Measurements from ENCODE around the gene OR5M8. TPM values are rescaled to one million over a fixed set of nuclear protein-coding genes. Genes with fewer than 3 reads are reported as not detected.
A peak's percentile ranks its signal among the peaks of the same experiment; 100 is the strongest.

The OR5M8 gene
- polyA plus RNA-seq, result not detected
- long read RNA-seq, donor 1, result 0 reads
- long read RNA-seq, donor 2, result 0 reads
- long read RNA-seq, donor 3, result 0 reads
- long read RNA-seq, donor 4, result 0 reads
- long read RNA-seq, donor 5, result 0 reads
- long read RNA-seq, donor 6, result 0 reads
- long read RNA-seq, donor 7, result 0 reads
- long read RNA-seq, donor 8, result 0 reads
- long read RNA-seq, donor 9, result 0 reads
- long read RNA-seq, donor 10, result 0 reads

- WGBS, 3 donors, result 82 to 85% (median 83%) methylated on average over 7 of the region's 7 CpGs
- Histone ChIP-seq H3K4me3 (ENCODE audit: low read depth in 1 of 3, low read length in 3 of 3) (no peak within 1 kb of the TSS), H3K36me3 (ENCODE audit: control insufficient read depth in 3 of 3, insufficient read depth in 2 of 3, low read depth in 1 of 3, low read length in 3 of 3) (no peaks in the 10 kb centered on the region), H3K27ac (ENCODE audit: low read depth in 1 of 3, low read length in 2 of 3) (no peak within 1 kb of the TSS), H3K9me3 (ENCODE audit: control insufficient read depth in 2 of 2, insufficient read depth in 1 of 2, low read depth in 1 of 2, low read length in 1 of 2) (peaks cover 2 to 8% of the 10 kb centered on the region in 2 donors), H3K27me3 (ENCODE audit: control insufficient read depth in 3 of 3, insufficient read depth in 3 of 3, low read length in 3 of 3) (no peaks in the 10 kb centered on the region), H3K4me1 (ENCODE audit: control insufficient read depth in 3 of 3, insufficient read depth in 2 of 3, low read depth in 1 of 3, low read length in 2 of 3) (peaks cover 0 to 10% (median 0%) of the 10 kb centered on the region in 3 donors)
- FAIRE-seq (no peak), DNase-seq (no peak)
These were observed at the start of gene OR5M8 for GRCh38 chr11:56491270-56491669. Gene OR5M8, minus strand, starts transcription at chr11:56491370. Its CDS starts 0 bp downstream, at chr11:56491370.

- FAIRE-seq (no peak), DNase-seq (peak in 1 of 2 donors; percentile 54)
- no peaks in the 10 kb centered on the region for H3K27me3 ChIP-seq (ENCODE audit: control insufficient read depth in 3 of 3, insufficient read depth in 3 of 3, low read length in 3 of 3)
- no peak overlapping the region for H3K27ac ChIP-seq (ENCODE audit: low read depth in 1 of 3, low read length in 2 of 3)
- H3K9me3 ChIP-seq (ENCODE audit: control insufficient read depth in 2 of 2, insufficient read depth in 1 of 2, low read depth in 1 of 2, low read length in 1 of 2), result peaks cover 0 to 2% of the 10 kb centered on the region in 2 donors
- no peaks in the 10 kb centered on the region for H3K36me3 ChIP-seq (ENCODE audit: control insufficient read depth in 3 of 3, insufficient read depth in 2 of 3, low read depth in 1 of 3, low read length in 3 of 3)
- peaks cover 0 to 6% (median 0%) of the 10 kb centered on the region in 3 donors for H3K4me1 ChIP-seq (ENCODE audit: control insufficient read depth in 3 of 3, insufficient read depth in 2 of 3, low read depth in 1 of 3, low read length in 2 of 3)
- H3K4me3 ChIP-seq (ENCODE audit: low read depth in 1 of 3, low read length in 3 of 3), result no peak overlapping the region
- WGBS, 3 donors, result 22 to 52% (median 36%) methylated on average over 3 of the region's 3 CpGs
These were observed 42.0 kb upstream of the OR5M8 start for GRCh38 chr11:56533054-56533740.

GRCh38 chr11:56531856-56532255 is 40.7 kb upstream of the OR5M8 start:
- Histone ChIP-seq H3K4me3 (ENCODE audit: low read depth in 1 of 3, low read length in 3 of 3) (no peak overlapping the region), H3K27ac (ENCODE audit: low read depth in 1 of 3, low read length in 2 of 3) (no peak overlapping the region), H3K36me3 (ENCODE audit: control insufficient read depth in 3 of 3, insufficient read depth in 2 of 3, low read depth in 1 of 3, low read length in 3 of 3) (no peaks in the 10 kb centered on the region), H3K27me3 (ENCODE audit: control insufficient read depth in 3 of 3, insufficient read depth in 3 of 3, low read length in 3 of 3) (no peaks in the 10 kb centered on the region), H3K9me3 (ENCODE audit: control insufficient read depth in 2 of 2, insufficient read depth in 1 of 2, low read depth in 1 of 2, low read length in 1 of 2) (peaks cover 0 to 5% of the 10 kb centered on the region in 2 donors), H3K4me1 (ENCODE audit: control insufficient read depth in 3 of 3, insufficient read depth in 2 of 3, low read depth in 1 of 3, low read length in 2 of 3) (peaks cover 0 to 6% (median 0%) of the 10 kb centered on the region in 3 donors)
- FAIRE-seq (no peak), DNase-seq (peak in 1 of 2 donors; percentile 27)
- WGBS, 3 donors, result 21 to 54% (median 43%) methylated on average over 2 of the region's 2 CpGs

GRCh38 chr11:56522008-56522407 is 30.8 kb upstream of the OR5M8 start:
- Histone ChIP-seq H3K36me3 (ENCODE audit: control insufficient read depth in 3 of 3, insufficient read depth in 2 of 3, low read depth in 1 of 3, low read length in 3 of 3) (no peaks in the 10 kb centered on the region), H3K9me3 (ENCODE audit: control insufficient read depth in 2 of 2, insufficient read depth in 1 of 2, low read depth in 1 of 2, low read length in 1 of 2) (no peaks in the 10 kb centered on the region), H3K27me3 (ENCODE audit: control insufficient read depth in 3 of 3, insufficient read depth in 3 of 3, low read length in 3 of 3) (no peaks in the 10 kb centered on the region), H3K4me1 (ENCODE audit: control insufficient read depth in 3 of 3, insufficient read depth in 2 of 3, low read depth in 1 of 3, low read length in 2 of 3) (no peaks in the 10 kb centered on the region), H3K27ac (ENCODE audit: low read depth in 1 of 3, low read length in 2 of 3) (no peak overlapping the region), H3K4me3 (ENCODE audit: low read depth in 1 of 3, low read length in 3 of 3) (no peak overlapping the region)
- DNase-seq (peak in 1 of 2 donors; percentile 61), FAIRE-seq (no peak)
- 50 to 64% (median 60%) methylated on average over 5 of the region's 5 CpGs for WGBS, 3 donors

GRCh38 chr11:56513280-56513679 is 22.1 kb upstream of the OR5M8 start:
- no peak overlapping the region for H3K4me3 ChIP-seq (ENCODE audit: low read depth in 1 of 3, low read length in 3 of 3)
- H3K27ac ChIP-seq (ENCODE audit: low read depth in 1 of 3, low read length in 2 of 3), result no peak overlapping the region
- H3K4me1 ChIP-seq (ENCODE audit: control insufficient read depth in 3 of 3, insufficient read depth in 2 of 3, low read depth in 1 of 3, low read length in 2 of 3), result no peaks in the 10 kb centered on the region
- no peaks in the 10 kb centered on the region for H3K27me3 ChIP-seq (ENCODE audit: control insufficient read depth in 3 of 3, insufficient read depth in 3 of 3, low read length in 3 of 3)
- H3K36me3 ChIP-seq (ENCODE audit: control insufficient read depth in 3 of 3, insufficient read depth in 2 of 3, low read depth in 1 of 3, low read length in 3 of 3), result no peaks in the 10 kb centered on the region
- DNase-seq (no peak), FAIRE-seq (no peak)
- 82 to 91% (median 82%) methylated on average over 1 of the region's 1 CpG for WGBS, 3 donors
- H3K9me3 ChIP-seq (ENCODE audit: control insufficient read depth in 2 of 2, insufficient read depth in 1 of 2, low read depth in 1 of 2, low read length in 1 of 2), result no peaks in the 10 kb centered on the region

GRCh38 chr11:56509439-56509838 is 18.3 kb upstream of the OR5M8 start:
- Histone ChIP-seq H3K4me1 (ENCODE audit: control insufficient read depth in 3 of 3, insufficient read depth in 2 of 3, low read depth in 1 of 3, low read length in 2 of 3) (no peaks in the 10 kb centered on the region), H3K4me3 (ENCODE audit: low read depth in 1 of 3, low read length in 3 of 3) (no peak overlapping the region), H3K9me3 (ENCODE audit: control insufficient read depth in 2 of 2, insufficient read depth in 1 of 2, low read depth in 1 of 2, low read length in 1 of 2) (no peaks in the 10 kb centered on the region), H3K36me3 (ENCODE audit: control insufficient read depth in 3 of 3, insufficient read depth in 2 of 3, low read depth in 1 of 3, low read length in 3 of 3) (no peaks in the 10 kb centered on the region), H3K27me3 (ENCODE audit: control insufficient read depth in 3 of 3, insufficient read depth in 3 of 3, low read length in 3 of 3) (no peaks in the 10 kb centered on the region), H3K27ac (ENCODE audit: low read depth in 1 of 3, low read length in 2 of 3) (no peak overlapping the region)
- 86 to 94% (median 87%) methylated on average over 1 of the region's 1 CpG for WGBS, 3 donors
- FAIRE-seq (no peak), DNase-seq (no peak)

DNA sequence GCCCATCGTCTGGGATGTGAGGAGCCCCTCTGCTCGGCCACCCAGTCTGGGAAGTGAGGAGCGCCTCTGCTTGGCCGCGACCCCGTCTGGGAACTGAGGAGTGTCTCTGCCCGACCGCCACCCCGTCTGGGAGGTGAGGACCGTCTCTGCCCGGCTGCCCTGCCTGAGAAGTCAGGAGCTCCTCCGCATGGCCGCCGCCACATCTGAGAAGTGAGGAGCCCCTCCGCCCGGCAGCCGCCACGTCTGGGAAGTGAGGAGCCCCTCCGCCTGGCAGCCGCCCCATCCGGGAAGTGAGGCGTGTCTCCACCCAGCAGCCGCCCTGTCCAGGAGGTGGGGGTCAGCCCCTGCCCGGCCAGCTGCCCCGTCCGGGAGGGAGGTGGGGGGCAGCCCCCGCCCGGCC is 5.8 kb upstream of the OR5M8 start:
- no peaks in the 10 kb centered on the region for H3K36me3 ChIP-seq (ENCODE audit: control insufficient read depth in 3 of 3, insufficient read depth in 2 of 3, low read depth in 1 of 3, low read length in 3 of 3)
- H3K4me1 ChIP-seq (ENCODE audit: control insufficient read depth in 3 of 3, insufficient read depth in 2 of 3, low read depth in 1 of 3, low read length in 2 of 3), result no peaks in the 10 kb centered on the region
- H3K4me3 ChIP-seq (ENCODE audit: low read depth in 1 of 3, low read length in 3 of 3), result no peak overlapping the region
- DNase-seq (no peak), FAIRE-seq (no peak)
- H3K27ac ChIP-seq (ENCODE audit: low read depth in 1 of 3, low read length in 2 of 3), result no peak overlapping the region
- 96% methylated on average over 24 to 28 of the region's 28 CpGs for WGBS, 3 donors
- H3K27me3 ChIP-seq (ENCODE audit: control insufficient read depth in 3 of 3, insufficient read depth in 3 of 3, low read length in 3 of 3), result no peaks in the 10 kb centered on the region
- H3K9me3 ChIP-seq (ENCODE audit: control insufficient read depth in 2 of 2, insufficient read depth in 1 of 2, low read depth in 1 of 2, low read length in 1 of 2), result peaks cover 0 to 7% of the 10 kb centered on the region in 2 donors

GRCh38 chr11:56495117-56495516 is 3.9 kb upstream of the OR5M8 start:
- DNase-seq, result no peak
- no peaks in the 10 kb centered on the region for H3K36me3 ChIP-seq (ENCODE audit: control insufficient read depth in 3 of 3, insufficient read depth in 2 of 3, low read depth in 1 of 3, low read length in 3 of 3)
- peaks cover 0 to 7% of the 10 kb centered on the region in 2 donors for H3K9me3 ChIP-seq (ENCODE audit: control insufficient read depth in 2 of 2, insufficient read depth in 1 of 2, low read depth in 1 of 2, low read length in 1 of 2)
- no peak overlapping the region for H3K4me3 ChIP-seq (ENCODE audit: low read depth in 1 of 3, low read length in 3 of 3)
- H3K27ac ChIP-seq (ENCODE audit: low read depth in 1 of 3, low read length in 2 of 3), result no peak overlapping the region
- H3K27me3 ChIP-seq (ENCODE audit: control insufficient read depth in 3 of 3, insufficient read depth in 3 of 3, low read length in 3 of 3), result no peaks in the 10 kb centered on the region
- no peaks in the 10 kb centered on the region for H3K4me1 ChIP-seq (ENCODE audit: control insufficient read depth in 3 of 3, insufficient read depth in 2 of 3, low read depth in 1 of 3, low read length in 2 of 3)
- 78 to 86% (median 85%) methylated on average over 2 of the region's 2 CpGs for WGBS, 3 donors
- no peak for FAIRE-seq
